ENCODE data around the gene PI4K2B. TPM values are rescaled to one million over a fixed set of nuclear protein-coding genes. Genes with fewer than 3 reads are reported as not detected.

The PI4K2B gene
- total RNA-seq (2014; rRNA removed) (13.3 and 18.1 TPM in 2 replicates), Bru-seq, nascent RNA (percentile 82 among the genes with signal in this experiment), BruChase-seq, experiment 1, labeled RNA remaining after a 6-hour chase (percentile 92 among the genes with signal in this experiment), BruChase-seq, experiment 2, labeled RNA remaining after a 2-hour chase (percentile 92 among the genes with signal in this experiment)
- long read RNA-seq, transcript PI4K2B-201 (10 exons, 3,540 nt) = major isoform, 42 of 47 reads
- long read RNA-seq, partial matches to known transcripts = 0 of 47 reads
- long read RNA-seq, other reads (novel, unspliced or antisense) = 5 of 47 reads

DNA sequence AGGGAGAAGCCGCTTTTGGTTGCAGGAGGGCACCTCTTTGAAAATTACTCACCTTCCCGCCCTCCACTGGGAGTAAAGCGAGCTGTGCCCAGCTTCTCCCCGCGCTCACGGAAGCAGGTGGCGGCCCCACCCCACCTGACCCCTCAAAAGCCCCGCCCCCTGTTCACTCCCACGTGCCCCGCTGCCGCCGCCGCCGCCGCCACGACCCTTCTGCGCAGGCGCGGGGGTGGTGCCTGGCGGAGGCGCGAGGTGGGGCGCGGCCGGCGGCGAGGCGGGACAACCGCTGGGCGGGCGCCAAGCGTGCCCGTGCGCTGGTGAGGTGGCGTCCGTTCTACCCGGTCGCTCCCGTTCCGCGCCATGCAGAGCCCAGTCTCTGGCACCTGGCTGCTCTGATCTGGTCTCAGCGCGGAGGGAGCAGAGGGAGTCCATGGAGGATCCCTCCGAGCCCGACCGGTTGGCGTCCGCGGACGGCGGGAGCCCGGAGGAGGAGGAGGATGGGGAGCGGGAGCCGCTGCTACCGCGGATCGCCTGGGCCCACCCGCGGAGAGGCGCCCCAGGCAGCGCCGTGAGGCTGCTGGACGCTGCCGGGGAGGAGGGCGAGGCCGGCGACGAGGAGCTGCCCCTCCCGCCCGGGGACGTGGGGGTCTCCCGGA lies at the start of gene PI4K2B:
Gene PI4K2B (plus strand): TSS at position 297 of the 653 bp plus-strand sequence. CDS start 131 bp downstream, at position 428.
- POLR2A ChIA-PET (ENCODE audit: unreplicated experiment) = interaction anchor here (0.6 kb wide), 1 partner anchor 78 kb away, joined by 3 read pairs; no protein-coding TSS in a partner anchor
- no peaks in the 10 kb centered on the region for H3K9me2 ChIP-seq (replicated peaks; ENCODE audit: low read length)
- peak within 1 kb of the TSS; percentile 83 for H3K9ac ChIP-seq (ENCODE audit: low read length)
- no TSS peak for BruUV-seq (replicated peaks)
- H3K4me1 ChIP-seq (ENCODE audit: insufficient read depth, low read length) = no peaks in the 10 kb centered on the region
- intact Hi-C loops (cut with micrococcal nuclease) = loop anchor here (1.0 kb wide), 2 partner anchors 73 to 78 kb away; partner anchors contain the start of gene ZCCHC4
- H3F3A ChIP-seq (ENCODE audit: low read length, unreplicated experiment) = no peaks in the 10 kb centered on the region
- ATAC-seq = peak; percentile 76
- CTCF ChIA-PET = interaction anchor here (0.6 to 2.3 kb wide), 3 partner anchors 79 to 196 kb away, joined by 3 to 12 read pairs (median 7); partner anchors contain the start of gene ZCCHC4
- peak; percentile 86 for DNase-seq
- 0 out of 2 replicates have a peak, but pooled peaks cover 5% of the 10 kb centered on the region for H3K36me3 ChIP-seq (ENCODE audit: low read depth, low read length)
- TF ChIP-seq EZH2 (IDR thresholded peaks at IDR 0.05; ENCODE audit: low read length, unreplicated experiment) (no peak), EZH2phosphoT487 (IDR thresholded peaks at IDR 0.05; ENCODE audit: borderline replicate concordance, low read length) (no peak)
- TF ChIP-seq, protein P1, sequence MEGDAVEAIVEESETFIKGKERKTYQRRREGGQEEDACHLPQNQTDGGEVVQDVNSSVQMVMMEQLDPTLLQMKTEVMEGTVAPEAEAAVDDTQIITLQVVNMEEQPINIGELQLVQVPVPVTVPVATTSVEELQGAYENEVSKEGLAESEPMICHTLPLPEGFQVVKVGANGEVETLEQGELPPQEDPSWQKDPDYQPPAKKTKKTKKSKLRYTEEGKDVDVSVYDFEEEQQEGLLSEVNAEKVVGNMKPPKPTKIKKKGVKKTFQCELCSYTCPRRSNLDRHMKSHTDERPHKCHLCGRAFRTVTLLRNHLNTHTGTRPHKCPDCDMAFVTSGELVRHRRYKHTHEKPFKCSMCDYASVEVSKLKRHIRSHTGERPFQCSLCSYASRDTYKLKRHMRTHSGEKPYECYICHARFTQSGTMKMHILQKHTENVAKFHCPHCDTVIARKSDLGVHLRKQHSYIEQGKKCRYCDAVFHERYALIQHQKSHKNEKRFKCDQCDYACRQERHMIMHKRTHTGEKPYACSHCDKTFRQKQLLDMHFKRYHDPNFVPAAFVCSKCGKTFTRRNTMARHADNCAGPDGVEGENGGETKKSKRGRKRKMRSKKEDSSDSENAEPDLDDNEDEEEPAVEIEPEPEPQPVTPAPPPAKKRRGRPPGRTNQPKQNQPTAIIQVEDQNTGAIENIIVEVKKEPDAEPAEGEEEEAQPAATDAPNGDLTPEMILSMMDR (conservative IDR thresholded peaks at IDR 0.05; ENCODE audit: low read depth, low read length) = no peak
- H3K79me2 ChIP-seq (ENCODE audit: low read length) = peaks cover 36% of the 10 kb centered on the region
- H3K27ac ChIP-seq (ENCODE audit: low read length) = peak within 1 kb of the TSS; percentile 29
- H3K4me2 ChIP-seq (ENCODE audit: low read length) = peak within 1 kb of the TSS; percentile 87
- H3K4me3 ChIP-seq (ENCODE audit: low read length) = peak within 1 kb of the TSS; percentile 88
- peak within 1 kb of the TSS; percentile 89 for H2AFZ ChIP-seq (ENCODE audit: low read length)
- 0 out of 2 replicates have a peak, but pooled peaks cover 2% of the 10 kb centered on the region for H3K9me3 ChIP-seq (ENCODE audit: low read length)
- H3K27me3 ChIP-seq (ENCODE audit: low read length) = no peaks in the 10 kb centered on the region
- H4K20me1 ChIP-seq (ENCODE audit: low read length) = no peaks in the 10 kb centered on the region

DNA sequence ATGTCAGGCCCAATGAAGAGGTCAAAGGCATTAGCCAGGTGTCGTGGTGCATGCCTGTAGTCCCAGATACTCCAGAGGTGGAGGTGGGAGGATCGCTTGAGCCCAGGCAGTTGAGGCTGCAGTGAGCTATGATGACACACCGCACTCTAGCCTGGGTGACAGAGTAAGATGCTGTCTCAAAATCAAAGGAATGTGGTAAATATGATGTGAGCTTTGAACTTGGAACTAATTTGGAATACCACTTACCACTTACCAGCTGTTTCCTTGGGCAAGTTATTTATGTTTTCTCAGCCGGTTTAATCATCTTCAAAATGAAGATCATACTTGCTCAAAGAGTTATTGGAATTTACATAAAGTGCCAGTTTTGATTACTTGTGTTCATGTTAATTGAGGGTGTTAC lies 49.8 kb upstream of the PI4K2B start:
- Histone ChIP-seq H3K4me2 (ENCODE audit: low read length) (no peak overlapping the region), H3K9me2 (replicated peaks; ENCODE audit: low read length) (no peaks in the 10 kb centered on the region), H3K9ac (ENCODE audit: low read length) (no peak overlapping the region), H3K9me3 (ENCODE audit: low read length) (no peaks in the 10 kb centered on the region), H3K27me3 (ENCODE audit: low read length) (no peaks in the 10 kb centered on the region), H2AFZ (ENCODE audit: low read length) (no peak overlapping the region), H3F3A (ENCODE audit: low read length, unreplicated experiment) (no peaks in the 10 kb centered on the region), H3K4me1 (ENCODE audit: insufficient read depth, low read length) (no peaks in the 10 kb centered on the region), H4K20me1 (ENCODE audit: low read length) (no peaks in the 10 kb centered on the region), H3K27ac (ENCODE audit: low read length) (no peak overlapping the region), H3K36me3 (ENCODE audit: low read depth, low read length) (no peaks in the 10 kb centered on the region; the same call in 1 of the 2 replicates), H3K79me2 (ENCODE audit: low read length) (no peaks in the 10 kb centered on the region), H3K4me3 (ENCODE audit: low read length) (no peak overlapping the region)
- no TSS peak for BruUV-seq (replicated peaks)
- intact Hi-C loops (cut with micrococcal nuclease) = no loop called here
- ChIA-PET CTCF (no interaction called here), POLR2A (ENCODE audit: unreplicated experiment) (no interaction called here)
- TF ChIP-seq EZH2phosphoT487 (IDR thresholded peaks at IDR 0.05; ENCODE audit: borderline replicate concordance, low read length) (no peak), EZH2 (IDR thresholded peaks at IDR 0.05; ENCODE audit: low read length, unreplicated experiment) (no peak)
- TF ChIP-seq, protein P1 (conservative IDR thresholded peaks at IDR 0.05; ENCODE audit: low read depth, low read length) = no peak
- no peak for DNase-seq
- ATAC-seq = no peak
